GM12801 (cell line): ENCODE results near the gene PHKG2.

Source experiments
- TF ChIP-seq, protein P1 (sequence below): IDR thresholded peaks from one replicate; pipeline ENCODE4 v1.5.1; 2011; ENCODE audit warnings: control low read depth; ENCODE audit not compliant: insufficient read length; ENCODE audit errors: extremely low read depth

PHKG2 gene

DNA sequence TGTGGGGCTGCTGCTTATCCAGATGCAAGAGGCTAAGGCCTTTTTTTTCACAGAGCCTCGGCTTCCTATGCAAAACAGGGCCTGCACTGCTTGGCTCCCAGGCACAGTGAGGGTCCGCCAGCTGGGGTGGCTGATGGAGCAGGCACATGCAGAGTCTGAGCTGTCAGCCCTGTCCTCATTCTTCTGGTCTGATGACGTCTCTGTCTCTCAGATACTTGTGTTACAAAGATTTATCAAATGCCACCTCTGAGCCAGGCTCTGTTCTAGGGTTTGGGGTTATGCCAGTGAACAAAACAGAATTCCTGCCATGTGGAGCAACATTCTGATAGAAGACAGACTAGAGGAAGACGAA, 18.7 kb downstream of the PHKG2 start:
- TF ChIP-seq, protein P1, sequence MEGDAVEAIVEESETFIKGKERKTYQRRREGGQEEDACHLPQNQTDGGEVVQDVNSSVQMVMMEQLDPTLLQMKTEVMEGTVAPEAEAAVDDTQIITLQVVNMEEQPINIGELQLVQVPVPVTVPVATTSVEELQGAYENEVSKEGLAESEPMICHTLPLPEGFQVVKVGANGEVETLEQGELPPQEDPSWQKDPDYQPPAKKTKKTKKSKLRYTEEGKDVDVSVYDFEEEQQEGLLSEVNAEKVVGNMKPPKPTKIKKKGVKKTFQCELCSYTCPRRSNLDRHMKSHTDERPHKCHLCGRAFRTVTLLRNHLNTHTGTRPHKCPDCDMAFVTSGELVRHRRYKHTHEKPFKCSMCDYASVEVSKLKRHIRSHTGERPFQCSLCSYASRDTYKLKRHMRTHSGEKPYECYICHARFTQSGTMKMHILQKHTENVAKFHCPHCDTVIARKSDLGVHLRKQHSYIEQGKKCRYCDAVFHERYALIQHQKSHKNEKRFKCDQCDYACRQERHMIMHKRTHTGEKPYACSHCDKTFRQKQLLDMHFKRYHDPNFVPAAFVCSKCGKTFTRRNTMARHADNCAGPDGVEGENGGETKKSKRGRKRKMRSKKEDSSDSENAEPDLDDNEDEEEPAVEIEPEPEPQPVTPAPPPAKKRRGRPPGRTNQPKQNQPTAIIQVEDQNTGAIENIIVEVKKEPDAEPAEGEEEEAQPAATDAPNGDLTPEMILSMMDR: no peak

DNA sequence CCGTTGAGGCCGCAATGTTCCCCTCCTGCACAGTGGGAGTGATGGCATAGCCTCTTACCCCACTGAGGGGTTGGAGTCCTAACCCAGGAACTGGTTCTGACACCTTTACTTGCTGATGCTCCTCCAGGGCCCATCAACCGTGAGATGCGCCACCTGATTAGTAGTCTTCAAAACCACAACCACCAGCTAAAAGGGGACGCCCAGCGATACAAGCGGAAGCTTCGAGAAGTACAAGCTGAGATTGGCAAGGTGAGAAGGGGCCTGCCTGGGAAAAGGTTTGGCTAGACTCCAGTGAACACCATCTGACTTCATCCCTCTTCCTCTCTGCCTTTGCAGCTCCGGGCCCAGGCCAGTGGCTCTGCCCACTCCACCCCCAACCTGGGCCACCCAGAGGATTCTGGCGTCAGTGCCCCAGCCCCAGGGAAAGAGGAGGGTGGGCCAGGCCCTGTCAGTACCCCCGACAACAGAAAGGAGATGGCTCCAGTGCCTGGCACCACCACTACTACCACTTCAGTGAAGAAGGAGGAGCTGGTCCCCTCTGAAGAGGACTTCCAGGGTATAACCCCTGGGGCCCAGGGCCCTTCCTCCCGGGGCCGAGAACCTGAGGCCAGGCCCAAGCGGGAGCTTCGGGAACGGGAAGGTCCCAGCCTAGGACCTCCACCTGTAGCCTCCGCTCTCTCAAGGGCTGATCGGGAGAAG, 19.7 kb downstream of the PHKG2 start:
- TF ChIP-seq, protein P1: no peak

DNA sequence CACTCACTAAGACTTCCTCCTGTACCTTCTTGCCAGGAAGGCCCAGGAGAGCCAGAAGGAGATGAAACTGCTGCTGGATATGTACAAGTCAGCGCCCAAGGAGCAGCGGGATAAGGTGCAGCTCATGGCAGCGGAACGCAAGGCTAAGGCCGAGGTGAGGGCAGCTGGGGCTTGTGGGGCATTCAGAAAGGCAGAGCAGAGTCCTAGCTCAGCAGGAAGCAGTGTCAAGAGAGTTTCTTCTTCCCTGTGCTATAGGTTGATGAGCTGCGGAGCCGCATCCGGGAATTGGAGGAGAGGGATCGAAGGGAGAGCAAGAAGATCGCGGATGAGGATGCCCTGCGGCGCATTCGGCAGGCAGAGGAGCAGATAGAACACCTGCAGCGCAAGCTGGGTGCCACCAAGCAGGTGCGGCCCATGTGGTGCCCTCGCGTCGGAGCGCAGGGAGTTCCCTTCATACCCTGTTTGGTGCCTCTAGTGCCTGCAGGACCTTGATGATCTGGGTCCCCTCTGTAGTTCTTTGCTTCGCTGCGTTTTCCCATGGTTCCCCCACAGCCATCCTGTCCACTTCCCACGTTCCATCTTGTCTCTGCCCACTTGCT, 20.5 kb downstream of the PHKG2 start:
- TF ChIP-seq, protein P1: no peak

DNA sequence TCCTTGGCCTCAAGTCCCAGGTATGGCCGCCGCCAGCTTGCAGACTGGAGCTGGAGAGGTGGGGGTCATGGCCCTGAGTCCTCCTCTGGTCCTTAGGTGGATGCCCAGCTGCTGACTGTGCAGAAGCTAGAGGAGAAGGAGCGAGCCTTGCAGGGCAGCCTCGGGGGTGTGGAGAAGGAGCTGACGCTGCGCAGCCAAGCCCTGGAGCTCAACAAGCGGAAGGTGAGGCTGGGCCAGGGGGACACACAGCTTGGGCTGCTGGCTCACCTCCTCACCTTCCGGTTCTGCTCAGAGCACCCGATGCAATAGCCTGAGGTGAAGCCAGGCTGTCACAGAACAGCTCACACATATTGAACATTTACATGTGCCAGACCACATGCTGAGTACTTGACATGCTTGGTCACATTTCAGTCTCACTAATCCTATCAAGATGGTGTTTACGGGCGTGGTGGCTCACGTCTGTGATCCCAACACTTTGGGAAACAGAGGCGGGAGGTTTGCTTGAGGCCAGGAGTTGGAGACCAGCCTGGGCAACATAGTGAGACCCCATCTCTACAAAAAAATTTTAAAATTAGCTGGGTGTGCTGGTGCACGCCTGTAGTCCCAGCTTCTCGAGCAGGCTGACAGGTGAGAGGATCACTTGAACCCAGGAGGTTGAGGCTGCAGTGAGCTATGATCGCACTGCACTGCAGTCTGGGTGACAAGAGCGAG, 21.3 kb downstream of the PHKG2 start:
- TF ChIP-seq, protein P1: no peak

DNA sequence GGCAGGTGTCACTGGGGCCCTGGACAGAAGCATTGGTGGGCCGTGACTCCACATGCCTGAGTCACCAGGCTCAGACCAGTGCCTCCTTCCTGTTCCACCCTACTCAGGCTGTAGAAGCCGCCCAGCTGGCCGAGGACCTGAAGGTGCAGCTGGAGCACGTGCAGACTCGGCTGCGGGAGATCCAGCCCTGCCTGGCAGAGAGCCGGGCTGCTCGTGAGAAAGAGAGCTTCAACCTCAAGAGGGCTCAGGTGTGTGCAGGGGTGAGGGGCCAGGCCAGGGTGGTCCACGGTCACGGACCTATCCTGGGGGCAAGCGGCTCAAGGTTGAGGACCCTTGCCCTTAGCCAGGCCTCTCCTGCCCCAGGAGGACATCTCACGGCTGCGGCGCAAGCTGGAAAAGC, 23.5 kb downstream of the PHKG2 start:
- TF ChIP-seq, protein P1: no peak

DNA sequence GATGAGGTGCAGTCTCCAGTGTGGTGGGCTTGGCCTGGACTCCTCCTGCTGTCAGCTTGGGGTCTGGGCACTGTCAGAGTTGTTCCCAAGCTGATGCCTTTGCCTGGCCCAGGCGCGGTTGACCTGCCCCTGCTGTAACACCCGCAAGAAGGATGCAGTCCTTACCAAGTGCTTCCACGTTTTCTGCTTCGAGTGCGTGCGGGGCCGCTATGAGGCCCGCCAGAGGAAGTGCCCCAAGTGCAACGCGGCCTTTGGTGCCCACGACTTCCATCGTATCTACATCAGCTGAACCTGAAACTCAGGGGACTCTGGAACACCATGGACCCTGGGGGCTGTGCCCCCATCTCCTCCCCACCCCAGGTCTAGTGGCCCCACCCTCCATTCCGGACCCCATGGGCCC, 25.6 kb downstream of the PHKG2 start:
- TF ChIP-seq, protein P1: no peak

DNA sequence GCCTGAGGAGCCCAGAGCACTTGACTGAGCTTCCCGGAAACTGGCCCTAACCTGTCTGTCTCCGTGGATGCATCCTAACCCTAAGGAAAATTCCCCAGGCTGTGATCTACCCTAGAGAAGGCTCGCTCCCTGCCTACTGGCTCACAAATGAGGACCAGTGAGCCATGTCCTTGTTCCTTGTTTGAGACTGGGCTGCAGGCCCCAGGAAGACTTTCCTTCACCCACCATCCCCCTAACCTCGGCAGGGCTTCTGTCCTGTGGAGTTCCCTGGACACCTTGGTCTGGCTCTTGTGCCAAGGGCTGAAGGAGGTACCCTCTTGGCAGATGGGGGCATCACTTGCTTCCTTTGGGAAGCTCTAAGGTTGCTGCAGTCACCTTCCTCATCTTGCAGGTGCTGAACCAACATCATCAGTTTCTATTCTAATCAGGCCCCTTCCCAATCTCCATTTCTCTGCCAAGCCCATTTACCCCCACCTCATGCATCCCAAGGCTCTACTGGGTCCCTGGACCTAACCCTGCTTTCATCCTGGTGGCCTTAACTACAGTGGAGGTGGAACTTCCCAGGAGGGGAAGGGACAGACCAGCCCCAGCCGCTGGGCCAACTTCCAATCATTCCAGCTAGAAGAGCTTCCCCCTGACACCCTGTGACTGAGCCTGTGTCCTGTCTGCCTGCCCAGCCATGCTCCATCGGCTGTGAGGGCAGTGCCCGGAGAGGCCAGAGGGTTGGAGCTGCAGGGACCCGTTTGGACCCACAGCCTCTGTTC, 26.3 kb downstream of the PHKG2 start:
- TF ChIP-seq, protein P1: no peak
